ENCODE results near the gene PBX3.

PBX3 gene

GRCh38 chr9:125959315-125959714, 212.1 kb downstream of the PBX3 start:
- no peak for DNase-seq (ENCODE audit: extremely low read depth, low read depth)
- TF ChIP-seq, protein P1, sequence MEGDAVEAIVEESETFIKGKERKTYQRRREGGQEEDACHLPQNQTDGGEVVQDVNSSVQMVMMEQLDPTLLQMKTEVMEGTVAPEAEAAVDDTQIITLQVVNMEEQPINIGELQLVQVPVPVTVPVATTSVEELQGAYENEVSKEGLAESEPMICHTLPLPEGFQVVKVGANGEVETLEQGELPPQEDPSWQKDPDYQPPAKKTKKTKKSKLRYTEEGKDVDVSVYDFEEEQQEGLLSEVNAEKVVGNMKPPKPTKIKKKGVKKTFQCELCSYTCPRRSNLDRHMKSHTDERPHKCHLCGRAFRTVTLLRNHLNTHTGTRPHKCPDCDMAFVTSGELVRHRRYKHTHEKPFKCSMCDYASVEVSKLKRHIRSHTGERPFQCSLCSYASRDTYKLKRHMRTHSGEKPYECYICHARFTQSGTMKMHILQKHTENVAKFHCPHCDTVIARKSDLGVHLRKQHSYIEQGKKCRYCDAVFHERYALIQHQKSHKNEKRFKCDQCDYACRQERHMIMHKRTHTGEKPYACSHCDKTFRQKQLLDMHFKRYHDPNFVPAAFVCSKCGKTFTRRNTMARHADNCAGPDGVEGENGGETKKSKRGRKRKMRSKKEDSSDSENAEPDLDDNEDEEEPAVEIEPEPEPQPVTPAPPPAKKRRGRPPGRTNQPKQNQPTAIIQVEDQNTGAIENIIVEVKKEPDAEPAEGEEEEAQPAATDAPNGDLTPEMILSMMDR (IDR thresholded peaks at IDR 0.05; ENCODE audit: low read depth, low read length): no peak

GRCh38 chr9:125959951-125960619, 212.9 kb downstream of the PBX3 start:
- DNase-seq (ENCODE audit: extremely low read depth, low read depth): no peak

DNA sequence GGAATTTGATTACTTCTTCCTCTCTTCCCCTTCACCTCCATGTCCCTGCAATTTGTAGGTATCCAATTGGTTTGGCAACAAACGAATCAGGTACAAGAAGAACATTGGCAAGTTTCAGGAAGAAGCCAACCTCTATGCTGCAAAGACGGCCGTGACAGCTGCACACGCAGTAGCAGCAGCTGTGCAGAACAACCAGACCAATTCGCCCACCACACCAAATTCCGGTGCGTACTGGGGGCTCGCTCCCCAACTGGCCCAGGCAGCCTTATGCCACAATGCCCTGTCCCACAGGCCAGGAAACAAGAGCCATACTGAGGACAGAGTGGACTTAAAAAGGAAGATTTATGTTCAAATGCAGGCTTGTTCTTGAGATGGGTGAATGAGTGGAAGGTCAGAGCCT, 213.5 kb downstream of the PBX3 start:
- no peak for DNase-seq (ENCODE audit: extremely low read depth, low read depth)
- TF ChIP-seq, protein P1 (IDR thresholded peaks at IDR 0.05; ENCODE audit: low read depth, low read length): no peak

More at GRCh38 chr9:125959951-125960619, 212.9 kb downstream of the PBX3 start:
- TF ChIP-seq, protein P1 (IDR thresholded peaks at IDR 0.05; ENCODE audit: low read depth, low read length): no peak

DNA sequence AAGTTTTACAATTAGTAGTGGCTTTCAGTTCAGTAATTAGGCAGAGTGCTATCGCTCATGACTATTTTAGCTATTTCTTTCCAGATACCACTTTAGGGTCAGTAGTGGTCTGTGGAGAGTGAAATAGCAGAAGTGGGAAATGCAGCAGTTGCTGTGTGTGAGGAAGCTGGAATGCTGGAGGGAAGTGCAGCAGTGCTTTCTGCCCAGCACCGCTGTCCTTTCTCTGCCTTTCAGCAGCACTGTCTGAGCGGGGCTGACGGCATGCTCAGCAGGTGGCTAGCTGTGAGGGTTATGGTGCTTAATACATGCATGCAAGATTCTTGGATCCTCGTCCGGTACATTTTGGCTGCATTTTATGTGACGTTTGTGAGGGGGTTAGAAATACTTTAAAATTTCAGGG, 213.9 kb downstream of the PBX3 start:
- TF ChIP-seq, protein P1 (IDR thresholded peaks at IDR 0.05; ENCODE audit: low read depth, low read length): no peak

DNA sequence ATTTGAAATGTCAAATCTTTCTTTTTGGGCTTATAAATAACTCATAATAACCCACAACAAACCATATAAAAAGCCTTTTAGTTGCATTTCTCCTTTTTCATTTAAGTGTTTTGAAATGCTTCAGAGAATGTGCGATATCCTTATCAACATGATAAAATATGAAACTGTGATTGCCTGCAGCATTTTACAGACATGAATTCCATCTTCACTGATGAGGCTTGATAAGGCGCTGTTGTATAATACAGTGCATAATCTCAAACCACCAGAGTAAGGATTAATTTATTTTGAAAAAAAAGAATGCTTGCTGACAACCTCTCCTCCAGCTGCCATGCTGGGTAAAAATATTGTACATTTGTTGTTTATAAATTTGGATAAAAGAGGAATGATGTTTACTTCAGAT, 216.8 kb downstream of the PBX3 start:
- TF ChIP-seq, protein P1 (IDR thresholded peaks at IDR 0.05; ENCODE audit: low read depth, low read length): no peak
- DNase-seq (ENCODE audit: extremely low read depth, low read depth): no peak

More for the DNA sequence above, 213.9 kb downstream of the PBX3 start:
- no peak for DNase-seq (ENCODE audit: extremely low read depth, low read depth)

- no peak for DNase-seq (ENCODE audit: extremely low read depth, low read depth)
- TF ChIP-seq, protein P1 (IDR thresholded peaks at IDR 0.05; ENCODE audit: low read depth, low read length): no peak
Observed at GRCh38 chr9:125964702-125965225, 217.6 kb downstream of the PBX3 start.

DNA sequence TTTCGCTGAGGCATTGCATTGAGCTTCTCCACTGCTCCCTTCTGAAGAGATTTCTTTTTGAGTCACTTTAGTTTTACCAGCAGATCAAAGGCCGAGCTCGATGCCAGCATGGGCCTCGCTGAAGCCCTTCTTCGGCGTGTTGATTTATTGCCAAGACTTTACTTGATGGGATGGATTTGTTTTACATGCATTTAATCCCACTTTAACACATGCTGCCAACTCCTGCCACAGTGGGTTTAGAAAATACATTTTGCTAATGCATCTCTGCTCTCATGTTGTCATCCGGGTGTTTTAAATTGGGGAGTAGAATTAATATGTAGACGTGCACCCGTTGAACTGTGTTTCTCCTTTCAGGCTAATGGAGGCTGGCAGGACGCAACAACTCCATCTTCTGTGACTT, 218.3 kb downstream of the PBX3 start:
- no peak for DNase-seq (ENCODE audit: extremely low read depth, low read depth)
- TF ChIP-seq, protein P1 (IDR thresholded peaks at IDR 0.05; ENCODE audit: low read depth, low read length): no peak
